Measurements from ENCODE around the gene GPC6.

GPC6 gene

GRCh38 chr13:94324767-94325540 is 1098.3 kb downstream of the GPC6 start:
- no peak overlapping the region for H3K4me3 ChIP-seq (ENCODE audit: low read length)
- TF ChIP-seq ZNF274 (IDR thresholded peaks at IDR 0.05; ENCODE audit: low read depth, low read length) = no peak

GRCh38 chr13:94325650-94326049 is 1099.0 kb downstream of the GPC6 start:
- no peak overlapping the region for H3K4me3 ChIP-seq (ENCODE audit: low read length)

GRCh38 chr13:94327318-94327717 is 1100.7 kb downstream of the GPC6 start:
- TF ChIP-seq ZNF274 (IDR thresholded peaks at IDR 0.05; ENCODE audit: low read depth, low read length) = no peak
- H3K4me3 ChIP-seq (ENCODE audit: low read length) = peak overlapping the region; percentile 15; the same call in 1 of the 2 replicates

More at GRCh38 chr13:94325650-94326049, 1099.0 kb downstream of the GPC6 start:
- no peak for TF ChIP-seq ZNF274 (IDR thresholded peaks at IDR 0.05; ENCODE audit: low read depth, low read length)

- no peak overlapping the region for H3K4me3 ChIP-seq (ENCODE audit: low read length)
Observed at GRCh38 chr13:94328381-94329041, 1101.9 kb downstream of the GPC6 start.

GRCh38 chr13:94329277-94329676 is 1102.7 kb downstream of the GPC6 start:
- no peak overlapping the region for H3K4me3 ChIP-seq (ENCODE audit: low read length)
- no peak for TF ChIP-seq ZNF274 (IDR thresholded peaks at IDR 0.05; ENCODE audit: low read depth, low read length)

More at GRCh38 chr13:94328381-94329041, 1101.9 kb downstream of the GPC6 start:
- TF ChIP-seq ZNF274 (IDR thresholded peaks at IDR 0.05; ENCODE audit: low read depth, low read length) = no peak

GRCh38 chr13:94329754-94330551 is 1103.3 kb downstream of the GPC6 start:
- H3K4me3 ChIP-seq (ENCODE audit: low read length) = no peak overlapping the region
- TF ChIP-seq ZNF274 (IDR thresholded peaks at IDR 0.05; ENCODE audit: low read depth, low read length) = no peak

- H3K4me3 ChIP-seq (ENCODE audit: low read length) = no peak overlapping the region
- TF ChIP-seq ZNF274 (IDR thresholded peaks at IDR 0.05; ENCODE audit: low read depth, low read length) = no peak
Observed at GRCh38 chr13:94330552-94331071, 1104.0 kb downstream of the GPC6 start.

- H3K4me3 ChIP-seq (ENCODE audit: low read length) = no peak overlapping the region
- no peak for TF ChIP-seq ZNF274 (IDR thresholded peaks at IDR 0.05; ENCODE audit: low read depth, low read length)
Observed at GRCh38 chr13:94331281-94331680, 1104.7 kb downstream of the GPC6 start.

GRCh38 chr13:94332359-94333096 is 1105.9 kb downstream of the GPC6 start:
- no peak for TF ChIP-seq ZNF274 (IDR thresholded peaks at IDR 0.05; ENCODE audit: low read depth, low read length)
- H3K4me3 ChIP-seq (ENCODE audit: low read length) = no peak overlapping the region

- H3K4me3 ChIP-seq (ENCODE audit: low read length) = no peak overlapping the region
- TF ChIP-seq ZNF274 (IDR thresholded peaks at IDR 0.05; ENCODE audit: low read depth, low read length) = no peak
Observed at GRCh38 chr13:94333131-94333820, 1106.7 kb downstream of the GPC6 start.

GRCh38 chr13:94335761-94336526 is 1109.3 kb downstream of the GPC6 start:
- no peak for TF ChIP-seq ZNF274 (IDR thresholded peaks at IDR 0.05; ENCODE audit: low read depth, low read length)
- H3K4me3 ChIP-seq (ENCODE audit: low read length) = no peak overlapping the region

GRCh38 chr13:94339116-94339687 is 1112.6 kb downstream of the GPC6 start:
- H3K4me3 ChIP-seq (ENCODE audit: low read length) = no peak overlapping the region
- no peak for TF ChIP-seq ZNF274 (IDR thresholded peaks at IDR 0.05; ENCODE audit: low read depth, low read length)

All from GM08714 (cell line).